HG03439 (cell line): ENCODE results near the gene NR2C2AP.
"Not testable (repeated sequence)": the region's sequence is repeated elsewhere in the genome, so short reads cannot be mapped to it uniquely, and the experiment has no call there.

ENCODE experiments used
- ATAC-seq: cut with Tn5 transposase; IDR thresholded peaks from one replicate; pipeline ENCODE4 v1.9.1; 2021; ENCODE audit warnings: mild to moderate bottlenecking, moderate library complexity; ENCODE audit not compliant: unreplicated experiment

Gene NR2C2AP

GRCh38 chr19:19185853-19186740 lies 17.1 kb downstream of the NR2C2AP start:
- ATAC-seq = no peak

DNA sequence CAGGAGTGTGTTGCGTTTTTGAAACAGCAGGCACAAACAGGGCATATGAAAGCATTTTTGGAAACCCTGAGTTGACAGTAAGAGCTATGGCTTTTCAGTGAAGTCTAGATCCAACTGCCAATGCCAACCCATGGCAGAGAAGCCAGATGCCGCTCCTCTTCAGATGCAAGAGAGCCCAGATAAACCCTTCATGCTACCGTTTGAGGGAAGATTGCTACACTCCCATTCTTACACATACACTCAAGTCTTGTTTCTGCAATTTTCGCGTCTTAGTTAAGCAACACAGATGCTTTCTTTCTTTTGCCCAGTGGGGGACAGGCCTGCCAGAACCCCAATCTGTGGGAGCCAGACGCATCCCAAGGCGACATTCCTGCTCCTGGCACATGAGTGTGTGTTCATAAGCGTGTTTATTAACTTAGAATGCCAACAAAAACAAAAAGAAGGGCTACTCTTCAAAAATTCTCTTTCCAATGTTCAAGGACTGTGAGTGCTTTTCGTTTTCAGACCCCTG lies 21.7 kb downstream of the NR2C2AP start:
- no peak for ATAC-seq

- no peak for ATAC-seq
Measured at GRCh38 chr19:19179548-19180441, 23.4 kb downstream of the NR2C2AP start.

DNA sequence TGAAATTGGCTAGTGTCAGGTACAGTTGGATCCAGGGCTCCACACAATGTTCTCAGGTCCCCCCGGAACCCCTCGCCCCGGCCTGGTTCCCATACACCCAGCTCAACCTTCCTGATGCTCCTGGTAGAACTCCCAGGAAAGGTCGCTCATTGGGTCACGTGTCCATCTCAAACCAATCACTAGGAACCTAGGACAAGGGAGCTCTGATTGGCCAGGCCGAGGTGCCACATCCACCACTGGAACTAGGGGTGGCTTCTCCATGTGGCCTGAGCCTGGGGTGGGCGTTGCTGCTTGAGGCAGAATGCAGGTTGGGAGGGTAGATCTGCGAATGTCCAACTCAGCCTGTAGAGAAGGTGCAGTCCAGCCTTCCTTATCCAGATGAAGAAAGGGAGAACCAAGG lies 26.3 kb downstream of the NR2C2AP start:
- no peak for ATAC-seq

DNA sequence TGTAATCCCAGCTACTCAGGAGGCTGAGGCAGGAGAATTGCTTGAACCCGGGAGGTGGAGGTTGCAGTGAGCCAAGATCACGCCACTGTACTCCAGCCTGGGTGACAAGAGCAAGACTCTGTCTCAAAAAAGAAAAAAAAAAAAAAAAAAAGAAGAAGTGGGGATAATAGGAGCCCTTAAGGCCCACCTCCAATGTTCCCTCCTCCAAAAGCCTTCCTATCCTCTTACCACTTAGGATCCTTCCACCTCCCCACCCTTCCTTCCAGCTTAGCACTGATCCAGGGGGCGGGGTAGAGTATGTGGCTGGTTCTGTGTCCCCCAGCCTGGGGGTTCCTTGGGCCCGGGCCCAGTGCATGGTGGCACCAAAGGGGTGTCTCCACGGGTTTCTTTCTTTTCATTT lies 30.0 kb downstream of the NR2C2AP start:
- not testable (repeated sequence) for ATAC-seq

GRCh38 chr19:19171821-19172532 lies 31.2 kb downstream of the NR2C2AP start:
- no peak for ATAC-seq

DNA sequence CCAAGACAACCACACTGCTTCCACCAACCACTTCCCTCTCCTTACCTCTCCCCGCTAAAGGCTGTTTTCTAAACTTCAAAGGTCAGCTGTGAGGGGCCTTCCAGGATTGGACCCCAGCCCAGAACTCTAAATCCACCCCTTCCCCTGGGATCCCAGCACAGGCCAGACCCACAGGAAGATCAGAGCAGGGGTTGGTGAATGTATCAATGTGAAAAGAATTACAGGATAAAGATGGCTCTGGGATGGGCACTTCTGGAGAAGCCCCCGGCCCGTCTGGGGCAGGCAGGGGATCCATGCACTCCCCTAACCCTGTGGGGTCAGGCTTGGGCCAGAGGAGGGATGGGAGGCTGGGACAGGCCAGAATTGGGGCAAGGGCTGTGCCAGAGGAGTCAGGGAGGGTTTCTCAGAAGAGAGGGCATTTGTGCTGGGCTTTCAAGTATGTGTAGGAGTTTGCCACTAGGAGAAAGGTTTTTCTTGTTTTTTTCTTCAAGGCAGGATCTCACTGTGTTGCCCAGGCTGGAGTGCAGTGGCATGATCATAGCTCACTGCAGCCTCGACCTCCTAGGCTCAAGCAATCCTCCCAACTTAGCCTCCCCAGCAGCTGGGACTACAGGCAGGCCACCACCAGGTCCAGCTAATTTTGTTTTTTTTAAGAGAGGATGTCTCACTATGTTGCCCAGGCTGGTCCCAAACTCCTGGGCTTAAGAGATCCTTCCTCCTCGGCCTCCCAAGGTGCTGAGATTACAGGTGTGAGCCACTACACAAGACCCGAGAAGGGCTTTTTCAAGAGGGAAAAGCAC lies 32.1 kb downstream of the NR2C2AP start:
- no peak for ATAC-seq

DNA sequence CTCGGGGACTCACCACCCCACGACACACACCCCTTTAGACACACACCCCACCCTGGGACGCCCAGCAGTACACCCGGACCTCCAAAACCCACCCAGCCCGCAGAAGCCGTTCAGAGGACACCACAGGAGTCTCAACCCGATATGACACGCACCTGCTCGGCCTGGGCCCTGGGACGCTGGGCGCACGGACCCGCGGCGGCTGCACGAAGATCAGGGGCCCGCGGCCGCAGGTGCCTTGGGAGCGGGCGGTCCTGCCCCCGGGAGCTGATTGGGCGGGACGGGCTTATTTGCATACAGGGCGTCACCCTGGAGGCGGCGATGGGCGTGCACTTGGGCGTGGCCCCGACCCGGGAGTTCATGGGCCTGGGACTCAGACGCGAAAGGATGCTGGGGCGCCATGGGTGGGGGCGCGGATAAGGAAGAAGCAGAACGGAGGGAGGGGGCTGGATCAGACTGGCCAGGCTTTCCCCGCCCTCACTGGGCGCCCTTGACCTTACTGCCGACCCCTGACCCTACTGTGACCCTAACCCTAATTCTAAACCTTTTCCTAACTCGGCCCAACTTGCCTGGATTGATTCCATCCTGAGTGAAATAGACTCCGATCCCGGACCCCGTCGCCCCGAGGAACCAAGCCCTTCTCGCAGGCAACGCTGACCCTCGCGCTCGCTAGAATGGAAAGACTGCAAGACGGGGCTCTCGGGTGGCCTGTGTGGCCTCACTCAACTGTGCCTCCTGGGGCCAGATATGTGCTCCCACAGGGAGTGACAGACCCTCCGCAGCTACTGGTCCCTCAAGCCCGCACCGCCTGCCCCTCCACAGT lies 33.0 kb downstream of the NR2C2AP start, which contains the start of gene MEF2B:
Gene MEF2B, minus strand, starts transcription at position 211 of the 820 bp plus-strand sequence. CDS start 19,528 bp downstream, outside the sequence.
- peak; percentile 76 for ATAC-seq

DNA sequence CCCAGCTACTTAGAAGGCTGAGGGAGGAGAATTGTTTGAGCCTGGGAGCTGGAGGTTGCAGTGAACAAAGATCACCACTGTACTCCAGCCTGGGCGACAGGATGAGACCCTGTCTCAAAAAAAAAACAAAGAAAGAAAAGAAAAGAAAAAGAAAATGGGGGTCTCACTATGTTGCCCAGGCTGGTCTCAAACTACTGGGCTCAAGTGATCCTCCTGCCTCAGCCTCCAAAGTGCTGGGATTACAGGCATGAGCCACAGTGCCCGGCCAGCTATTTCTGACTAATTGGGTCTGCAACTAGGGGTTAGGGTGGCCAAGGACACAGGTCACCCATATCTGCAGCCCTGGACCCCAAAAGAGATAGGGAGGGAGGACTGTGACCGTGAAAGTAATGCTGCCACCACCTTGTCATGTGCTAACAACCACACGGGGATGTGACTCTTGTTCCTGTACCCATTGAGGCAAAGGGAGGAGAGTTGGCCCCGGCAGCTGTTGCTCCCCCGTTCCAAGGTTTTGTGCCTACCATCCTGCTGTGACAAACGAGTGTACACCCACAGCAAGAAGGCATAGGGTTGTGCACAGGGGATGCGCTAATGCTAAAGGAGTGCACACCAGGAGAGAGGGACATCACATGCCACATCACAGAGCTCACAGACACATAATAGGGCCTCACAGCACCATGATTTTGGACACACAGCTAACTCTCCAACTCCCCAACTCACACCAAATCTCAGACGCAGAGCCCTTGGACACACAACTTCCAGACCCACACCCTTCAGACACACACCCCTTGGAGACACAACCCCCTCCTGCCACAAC lies 33.8 kb downstream of the NR2C2AP start:
- no peak for ATAC-seq

- no peak for ATAC-seq
Measured at GRCh38 chr19:19167612-19168011, 35.6 kb downstream of the NR2C2AP start.

GRCh38 chr19:19165396-19165795 lies 37.8 kb downstream of the NR2C2AP start:
- no peak for ATAC-seq

DNA sequence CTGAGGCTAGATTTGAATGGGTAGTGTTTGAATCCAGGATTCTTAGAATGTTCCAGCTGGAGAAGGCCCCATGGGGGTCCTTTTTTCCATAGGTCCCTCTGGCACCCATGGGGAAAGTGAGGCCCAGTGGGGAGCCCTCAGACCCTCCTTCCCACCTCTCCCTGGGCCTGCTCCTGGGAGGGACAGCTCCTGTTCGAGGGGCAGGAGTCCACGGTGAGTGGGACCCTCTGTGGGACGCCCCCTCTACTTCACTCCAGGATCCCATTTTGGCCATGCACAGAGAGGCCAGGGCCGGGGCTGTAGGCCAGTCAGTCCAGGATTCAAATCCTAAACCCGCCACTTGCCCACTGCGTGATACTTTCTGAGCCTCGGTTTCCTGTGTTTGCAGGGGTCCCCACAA lies 40.7 kb downstream of the NR2C2AP start:
- ATAC-seq = no peak

GRCh38 chr19:19160461-19161035 lies 42.7 kb downstream of the NR2C2AP start:
- no peak for ATAC-seq

- no peak for ATAC-seq
Measured at GRCh38 chr19:19159534-19159933, 43.7 kb downstream of the NR2C2AP start.

DNA sequence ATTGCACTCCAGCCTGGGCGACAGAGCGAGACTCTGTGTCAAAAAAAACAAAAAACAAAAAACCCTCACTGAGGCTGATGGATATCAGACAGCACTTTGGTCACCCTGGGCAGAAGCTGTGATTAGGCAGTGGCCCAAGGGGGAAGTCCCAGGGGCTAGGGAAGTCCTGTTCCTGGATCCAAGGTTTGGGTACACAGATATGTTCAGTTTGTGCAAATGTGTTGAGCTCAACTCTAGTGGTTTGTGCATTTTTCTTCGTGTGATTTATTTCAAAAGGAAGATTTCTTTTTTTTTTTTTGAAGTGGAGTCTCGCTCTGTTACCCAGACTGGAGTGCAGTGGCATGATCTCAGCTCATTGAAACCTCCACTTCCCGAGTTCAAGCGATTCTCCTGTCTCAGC lies 45.4 kb downstream of the NR2C2AP start:
- ATAC-seq = no peak

DNA sequence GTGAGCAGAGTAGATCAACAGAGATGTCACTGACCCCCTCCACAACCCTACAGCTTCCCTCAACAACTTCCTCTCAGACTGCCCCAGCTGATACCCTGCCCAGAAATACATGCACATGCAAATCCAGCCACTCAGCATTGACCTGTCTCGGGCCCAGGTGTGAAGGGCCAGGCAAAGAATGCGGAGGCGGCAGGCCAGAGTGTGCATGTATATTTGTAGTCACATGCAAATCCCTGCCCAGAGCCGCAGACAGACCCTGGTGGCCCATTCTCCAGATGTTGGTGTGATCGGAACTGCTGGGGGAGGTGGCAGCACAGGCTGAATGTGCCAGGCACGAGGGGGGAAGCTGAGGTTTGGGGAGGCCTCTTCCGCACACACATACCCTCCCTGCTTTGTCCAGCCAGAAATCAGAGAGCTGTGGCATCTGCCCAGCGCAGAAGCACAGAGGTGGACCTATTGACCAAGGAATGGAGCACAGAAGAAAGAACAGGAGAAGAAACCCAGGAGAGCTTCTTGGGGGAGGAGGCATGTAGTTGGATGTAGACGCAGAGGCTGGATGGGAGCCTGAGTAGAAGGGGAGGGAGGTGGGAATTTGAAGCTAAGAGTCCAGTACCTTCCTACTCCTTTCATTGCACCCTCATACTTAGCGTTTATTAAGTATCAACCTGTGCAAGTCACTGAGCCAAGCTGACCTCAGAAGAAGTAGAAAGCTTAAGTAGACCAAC lies 47.6 kb downstream of the NR2C2AP start:
- ATAC-seq = peak; percentile 71

GRCh38 chr19:19154768-19155494 lies 48.3 kb downstream of the NR2C2AP start:
- ATAC-seq = no peak
